ENCODE measurements around the gene PPP1CB.

The PPP1CB gene

DNA sequence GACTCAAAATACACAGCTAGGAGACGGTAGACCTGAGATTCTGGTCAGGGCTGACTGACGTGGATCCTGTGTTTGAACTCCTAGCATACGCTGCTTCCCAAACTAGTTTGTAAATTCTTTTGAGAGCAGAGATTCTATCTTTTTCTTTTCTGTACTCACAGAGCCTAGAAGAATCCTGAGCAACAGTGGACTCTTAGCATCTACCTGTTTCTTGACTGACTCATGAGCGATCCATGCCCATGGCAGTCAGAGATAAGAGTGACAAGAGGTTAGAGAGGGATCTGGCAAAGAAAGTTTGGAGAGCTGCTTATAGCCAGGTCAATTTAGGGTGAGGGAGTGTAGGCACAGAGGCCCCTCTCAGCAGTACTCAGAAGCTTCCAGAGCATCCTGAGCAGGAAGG is 41.1 kb upstream of the PPP1CB start:
- TF ChIP-seq, protein P1, sequence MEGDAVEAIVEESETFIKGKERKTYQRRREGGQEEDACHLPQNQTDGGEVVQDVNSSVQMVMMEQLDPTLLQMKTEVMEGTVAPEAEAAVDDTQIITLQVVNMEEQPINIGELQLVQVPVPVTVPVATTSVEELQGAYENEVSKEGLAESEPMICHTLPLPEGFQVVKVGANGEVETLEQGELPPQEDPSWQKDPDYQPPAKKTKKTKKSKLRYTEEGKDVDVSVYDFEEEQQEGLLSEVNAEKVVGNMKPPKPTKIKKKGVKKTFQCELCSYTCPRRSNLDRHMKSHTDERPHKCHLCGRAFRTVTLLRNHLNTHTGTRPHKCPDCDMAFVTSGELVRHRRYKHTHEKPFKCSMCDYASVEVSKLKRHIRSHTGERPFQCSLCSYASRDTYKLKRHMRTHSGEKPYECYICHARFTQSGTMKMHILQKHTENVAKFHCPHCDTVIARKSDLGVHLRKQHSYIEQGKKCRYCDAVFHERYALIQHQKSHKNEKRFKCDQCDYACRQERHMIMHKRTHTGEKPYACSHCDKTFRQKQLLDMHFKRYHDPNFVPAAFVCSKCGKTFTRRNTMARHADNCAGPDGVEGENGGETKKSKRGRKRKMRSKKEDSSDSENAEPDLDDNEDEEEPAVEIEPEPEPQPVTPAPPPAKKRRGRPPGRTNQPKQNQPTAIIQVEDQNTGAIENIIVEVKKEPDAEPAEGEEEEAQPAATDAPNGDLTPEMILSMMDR (IDR thresholded peaks at IDR 0.05; ENCODE audit: insufficient read depth, missing control alignments), result no peak
- no peak for DNase-seq (ENCODE audit: insufficient read length, low spot score)
- no peak for FAIRE-seq

DNA sequence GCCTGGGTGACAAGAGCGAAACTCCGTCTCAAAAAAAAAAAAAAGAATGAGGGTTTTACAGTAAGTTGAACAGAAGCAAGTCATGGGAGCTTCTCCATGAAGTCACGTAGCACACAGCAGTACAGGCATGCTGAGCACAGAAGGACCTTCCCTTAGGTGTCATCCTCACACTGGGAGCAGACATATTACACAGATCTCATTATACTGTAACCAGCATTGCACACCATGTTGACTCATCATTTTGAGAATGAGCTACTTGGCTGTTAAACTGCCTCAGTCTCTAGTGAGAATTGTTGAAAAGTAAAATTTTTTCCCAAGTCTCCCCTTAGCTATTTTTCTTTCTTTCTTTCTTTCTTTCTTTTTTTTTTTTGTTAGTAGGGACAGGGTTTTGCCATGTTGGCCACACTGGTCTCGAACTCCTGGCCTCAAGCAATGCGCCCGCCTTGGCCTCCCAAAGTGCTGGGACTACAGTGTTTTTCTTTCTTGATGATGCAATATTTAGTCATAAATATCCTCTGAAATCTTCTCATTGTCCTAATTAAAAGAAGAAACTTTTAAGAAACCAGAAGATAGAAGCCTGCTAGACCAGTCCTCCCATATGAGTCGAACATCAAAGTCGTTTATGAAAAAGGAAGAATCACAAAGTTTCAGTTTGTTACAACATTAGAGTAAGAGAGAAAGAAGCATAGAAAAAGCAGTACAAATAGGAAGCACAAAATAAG is 37.9 kb upstream of the PPP1CB start:
- no peak for DNase-seq (ENCODE audit: insufficient read length, low spot score)
- TF ChIP-seq, protein P1 (IDR thresholded peaks at IDR 0.05; ENCODE audit: insufficient read depth, missing control alignments), result no peak

DNA sequence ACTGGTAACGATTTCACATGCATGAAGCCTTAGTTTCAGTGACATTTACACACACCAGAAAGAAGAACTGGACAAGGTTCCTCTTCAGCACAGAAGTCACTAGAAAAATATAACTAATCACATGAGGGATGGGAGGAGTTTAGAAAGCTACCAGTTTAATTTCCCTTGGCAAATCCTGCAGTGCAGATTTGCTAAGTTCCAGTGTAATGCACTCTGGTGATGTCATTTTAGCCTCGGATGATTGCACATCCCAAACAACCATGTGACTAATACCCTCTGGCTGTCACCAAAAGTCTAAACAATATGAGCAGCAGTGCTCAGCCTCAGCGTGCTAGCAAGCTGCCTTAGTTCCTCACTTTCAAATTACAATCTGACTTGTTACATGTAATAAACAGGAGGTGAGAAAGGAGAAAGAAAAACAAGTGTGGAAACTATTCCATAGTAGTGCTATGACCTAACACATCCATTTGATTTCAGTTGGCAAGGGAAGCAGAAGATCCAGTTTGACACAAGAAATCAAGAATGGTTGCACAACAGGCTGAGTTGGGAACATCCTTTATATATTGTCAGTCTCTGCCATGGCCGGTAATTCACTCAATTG is 35.3 kb upstream of the PPP1CB start:
- DNase-seq (ENCODE audit: insufficient read length, low spot score) (no peak), FAIRE-seq (no peak)
- TF ChIP-seq, protein P1 (IDR thresholded peaks at IDR 0.05; ENCODE audit: insufficient read depth, missing control alignments), result no peak

More for the DNA sequence above, 37.9 kb upstream of the PPP1CB start:
- FAIRE-seq, result no peak

DNA sequence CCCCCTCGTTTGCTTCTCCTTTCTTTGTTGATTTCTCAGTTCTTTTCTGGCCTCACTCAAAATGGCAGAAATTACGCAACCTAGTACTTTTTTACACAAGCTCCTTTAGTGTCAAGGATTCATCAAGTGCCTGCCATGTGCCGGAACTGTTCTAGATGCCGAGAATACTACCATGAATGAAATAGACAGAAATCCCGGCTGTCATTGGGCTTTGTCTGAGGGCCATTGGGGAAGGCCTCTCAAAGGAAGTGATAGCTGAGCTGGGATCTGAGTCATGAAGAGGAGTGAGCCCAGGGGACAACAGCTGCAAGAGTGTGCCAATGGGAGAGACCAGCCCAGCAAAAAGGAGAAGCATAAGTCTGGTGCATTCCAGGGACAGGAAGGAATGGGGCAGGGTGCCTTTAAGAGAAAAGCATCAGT is 34.3 kb upstream of the PPP1CB start:
- FAIRE-seq, result no peak
- no peak for DNase-seq (ENCODE audit: insufficient read length, low spot score)
- TF ChIP-seq, protein P1 (IDR thresholded peaks at IDR 0.05; ENCODE audit: insufficient read depth, missing control alignments), result no peak

DNA sequence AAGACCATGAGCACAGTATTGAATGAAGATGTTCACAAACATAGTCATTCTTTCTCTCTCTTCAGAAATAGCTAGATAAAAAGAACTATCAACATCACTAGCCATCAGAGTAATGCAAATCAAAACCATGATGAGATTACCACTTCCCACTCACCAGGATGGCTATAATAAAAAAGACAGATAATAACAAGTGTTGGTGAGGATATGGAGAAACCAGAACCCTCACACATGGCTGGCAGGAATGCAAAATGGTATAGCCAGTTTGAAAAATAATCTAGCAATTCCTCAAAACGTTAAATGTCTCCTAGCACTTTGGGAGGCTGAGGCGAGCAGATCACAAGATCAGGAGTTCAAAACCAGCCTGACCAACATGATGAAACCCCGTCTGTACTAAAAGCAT is 31.3 kb upstream of the PPP1CB start:
- DNase-seq (ENCODE audit: insufficient read length, low spot score) (no peak), FAIRE-seq (no peak)
- TF ChIP-seq, protein P1 (IDR thresholded peaks at IDR 0.05; ENCODE audit: insufficient read depth, missing control alignments), result no peak

DNA sequence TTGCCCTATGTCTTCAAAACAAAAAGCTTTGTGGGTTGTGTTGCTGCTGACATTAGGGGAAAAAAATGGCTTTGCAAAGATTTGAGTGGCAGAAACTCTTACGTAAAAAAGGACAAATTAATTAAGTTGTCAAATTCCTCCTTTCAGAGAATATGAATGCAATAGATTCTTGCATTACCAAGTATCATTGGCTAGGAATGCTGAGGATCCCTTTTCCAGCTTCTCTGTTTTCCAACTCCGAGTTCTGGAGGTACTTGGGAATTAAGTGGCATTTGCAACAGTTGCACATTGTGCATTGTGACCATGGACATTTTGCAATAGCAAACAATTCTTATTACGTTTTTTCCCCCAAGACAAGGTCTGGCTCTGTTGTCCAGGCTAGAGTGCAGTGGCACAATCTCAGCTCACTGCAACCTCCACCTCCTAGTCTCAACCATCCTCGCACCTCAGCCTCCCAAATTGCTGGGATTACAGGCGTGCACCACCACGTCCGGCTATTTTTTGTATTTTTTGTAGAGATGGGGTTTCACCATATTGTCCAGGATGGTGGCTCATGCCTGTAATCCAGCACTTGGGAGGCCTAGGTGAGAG is 29.9 kb upstream of the PPP1CB start:
- DNase-seq (ENCODE audit: insufficient read length, low spot score), result no peak
- FAIRE-seq, result no peak
- TF ChIP-seq, protein P1 (IDR thresholded peaks at IDR 0.05; ENCODE audit: insufficient read depth, missing control alignments), result no peak

Data from D721Med (cell line).